ENCODE measurements around the gene GOLGA6L10. TPM values are rescaled to one million over a fixed set of nuclear protein-coding genes. Genes with fewer than 3 reads are reported as not detected.

GOLGA6L10 gene
- polyA plus RNA-seq, 1 of the 3 experiments (the other 2 are of a cell fraction), result 0.10 TPM

- DNase-seq, result no peak
- no peak overlapping the region for H3K4me2 ChIP-seq
- CTCF ChIA-PET, result no interaction called here
Observed at GRCh38 chr15:82298032-82298431, 51.2 kb downstream of the GOLGA6L10 start.

GRCh38 chr15:82297546-82297945, 51.7 kb downstream of the GOLGA6L10 start:
- Histone ChIP-seq H3K27me3 (ENCODE audit: insufficient read depth) (no peaks in the 10 kb centered on the region; the same call in 1 of the 2 replicates), H4K20me1 (ENCODE audit: insufficient read depth) (no peaks in the 10 kb centered on the region), H3K27ac (ENCODE audit: low read depth in 2 of 2, low read length in 1 of 2) (no peak overlapping the region), H3K36me3 (replicated peaks in 1 of 2; ENCODE audit: control insufficient read depth in 1 of 2, insufficient read depth in 2 of 2, low read length in 1 of 2) (no peaks in the 10 kb centered on the region), H3K9me3 (no peaks in the 10 kb centered on the region), H3K4me2 (no peak overlapping the region), H3K79me2 (ENCODE audit: insufficient read depth) (no peaks in the 10 kb centered on the region), H3K4me3 (ENCODE audit: low read depth in 2 of 2, low read length in 1 of 2) (no peak overlapping the region), H3F3A (replicated peaks; ENCODE audit: insufficient read depth) (no peaks in the 10 kb centered on the region), H3K9me2 (no peaks in the 10 kb centered on the region), H3K4me1 (ENCODE audit: control insufficient read depth in 1 of 2, insufficient read depth in 2 of 2, low read depth in 1 of 2, low read length in 1 of 2) (peaks cover 0 to 7% of the 10 kb centered on the region in 2 experiments; a peak in 1 of 4 replicates), H2AFZ (ENCODE audit: low read depth) (no peak overlapping the region), H3K9ac (no peak overlapping the region)
- DNase-seq, result no peak
- TF ChIP-seq YY1 (IDR thresholded peaks at IDR 0.05; ENCODE audit: low read depth), result no peak
- TF ChIP-seq RFX5 (IDR thresholded peaks at IDR 0.05; ENCODE audit: low read length), result no peak
- TF ChIP-seq REST (IDR thresholded peaks at IDR 0.05; ENCODE audit: low read depth, low read length), result no peak
- ChIA-PET CTCF (no interaction called here), POLR2A (no interaction called here)
- 61% methylated on average over 5 of the region's 5 CpGs for WGBS (ENCODE audit: low lambda C conversion rate)

More at GRCh38 chr15:82298032-82298431, 51.2 kb downstream of the GOLGA6L10 start:
- peaks cover 0 to 7% of the 10 kb centered on the region in 2 experiments; a peak in 1 of 4 replicates for H3K4me1 ChIP-seq (ENCODE audit: control insufficient read depth in 1 of 2, insufficient read depth in 2 of 2, low read depth in 1 of 2, low read length in 1 of 2)
- POLR2A ChIA-PET, result no interaction called here
- no peaks in the 10 kb centered on the region for H3K36me3 ChIP-seq (replicated peaks in 1 of 2; ENCODE audit: control insufficient read depth in 1 of 2, insufficient read depth in 2 of 2, low read length in 1 of 2)
- no peak overlapping the region for H3K27ac ChIP-seq (ENCODE audit: low read depth in 2 of 2, low read length in 1 of 2)
- no peaks in the 10 kb centered on the region for H3K9me2 ChIP-seq
- no peaks in the 10 kb centered on the region for H4K20me1 ChIP-seq (ENCODE audit: insufficient read depth)
- no peaks in the 10 kb centered on the region for H3K79me2 ChIP-seq (ENCODE audit: insufficient read depth)
- no peak for TF ChIP-seq FOXM1 (IDR thresholded peaks at IDR 0.05; ENCODE audit: low read depth)
- no peak for TF ChIP-seq FOSL2 (IDR thresholded peaks at IDR 0.05; ENCODE audit: borderline replicate concordance, low read depth)
- TF ChIP-seq USF1 (IDR thresholded peaks at IDR 0.05; ENCODE audit: borderline replicate concordance, low read depth), result no peak
- no peak for TF ChIP-seq RAD21 (IDR thresholded peaks at IDR 0.05; ENCODE audit: low read length)
- no peak for TF ChIP-seq ZBTB33 (IDR thresholded peaks at IDR 0.05; ENCODE audit: borderline replicate concordance, low read depth)
- no peak for TF ChIP-seq EZH2phosphoT487 (IDR thresholded peaks at IDR 0.05; ENCODE audit: borderline replicate concordance, low read depth)
- no peak for TF ChIP-seq TEAD4 (IDR thresholded peaks at IDR 0.05; ENCODE audit: borderline replicate concordance, insufficient read depth)
- H3K27me3 ChIP-seq (ENCODE audit: insufficient read depth), result no peaks in the 10 kb centered on the region; the same call in 1 of the 2 replicates
- no peak overlapping the region for H2AFZ ChIP-seq (ENCODE audit: low read depth)
- WGBS (ENCODE audit: low lambda C conversion rate), result 85% methylated on average over 13 of the region's 13 CpGs
- H3F3A ChIP-seq (replicated peaks; ENCODE audit: insufficient read depth), result no peaks in the 10 kb centered on the region
- no peak overlapping the region for H3K9ac ChIP-seq
- H3K4me3 ChIP-seq (ENCODE audit: low read depth in 2 of 2, low read length in 1 of 2), result no peak overlapping the region
- H3K9me3 ChIP-seq, result no peaks in the 10 kb centered on the region

Data from SK-N-SH (cell line).